ENCODE measurements around the gene RFTN2.

DNA sequence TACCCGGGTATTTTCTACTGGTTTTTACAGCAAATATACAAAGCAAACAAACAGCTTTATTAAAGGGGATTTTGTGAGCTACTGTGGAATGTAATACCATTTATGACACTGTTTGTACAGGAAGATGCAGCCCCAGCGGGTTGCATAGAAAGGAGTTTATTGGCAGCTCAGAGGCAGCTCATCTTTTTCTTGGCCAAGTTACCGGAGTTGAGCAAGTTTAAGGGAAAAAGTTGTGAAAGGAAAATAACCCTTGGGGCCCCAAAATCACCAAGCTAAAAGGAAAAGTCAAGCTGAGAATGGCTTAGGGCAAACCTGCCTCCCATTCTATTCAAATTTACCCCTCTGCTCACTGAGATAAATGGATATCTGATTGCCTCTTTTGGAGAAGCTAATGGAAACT lies 98.8 kb downstream of the RFTN2 start:
- TF ChIP-seq POLR2AphosphoS5 (IDR thresholded peaks at IDR 0.05): no peak
- TF ChIP-seq, protein P1, sequence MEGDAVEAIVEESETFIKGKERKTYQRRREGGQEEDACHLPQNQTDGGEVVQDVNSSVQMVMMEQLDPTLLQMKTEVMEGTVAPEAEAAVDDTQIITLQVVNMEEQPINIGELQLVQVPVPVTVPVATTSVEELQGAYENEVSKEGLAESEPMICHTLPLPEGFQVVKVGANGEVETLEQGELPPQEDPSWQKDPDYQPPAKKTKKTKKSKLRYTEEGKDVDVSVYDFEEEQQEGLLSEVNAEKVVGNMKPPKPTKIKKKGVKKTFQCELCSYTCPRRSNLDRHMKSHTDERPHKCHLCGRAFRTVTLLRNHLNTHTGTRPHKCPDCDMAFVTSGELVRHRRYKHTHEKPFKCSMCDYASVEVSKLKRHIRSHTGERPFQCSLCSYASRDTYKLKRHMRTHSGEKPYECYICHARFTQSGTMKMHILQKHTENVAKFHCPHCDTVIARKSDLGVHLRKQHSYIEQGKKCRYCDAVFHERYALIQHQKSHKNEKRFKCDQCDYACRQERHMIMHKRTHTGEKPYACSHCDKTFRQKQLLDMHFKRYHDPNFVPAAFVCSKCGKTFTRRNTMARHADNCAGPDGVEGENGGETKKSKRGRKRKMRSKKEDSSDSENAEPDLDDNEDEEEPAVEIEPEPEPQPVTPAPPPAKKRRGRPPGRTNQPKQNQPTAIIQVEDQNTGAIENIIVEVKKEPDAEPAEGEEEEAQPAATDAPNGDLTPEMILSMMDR (IDR thresholded peaks at IDR 0.05): no peak
- TF ChIP-seq EP300 (IDR thresholded peaks at IDR 0.05; ENCODE audit: low read depth): no peak
